Mesendoderm (in vitro differentiated cells): Measurements from ENCODE around the gene MAK.
"Not testable (repeated sequence)": the region's sequence is repeated elsewhere in the genome, so short reads cannot be mapped to it uniquely, and the experiment has no call there.

Experiments
- DNase-seq: peaks from one replicate; pipeline ENCODE4 v3.0.0; 2013
- H2AK5ac ChIP-seq: 2 replicates; pipeline ENCODE4 v1.6.1; 2013; ENCODE audit warnings: low read length, inconsistent platforms
- H2BK120ac ChIP-seq: 2 replicates; pipeline ENCODE4 v1.6.1; 2013; ENCODE audit warnings: low read depth, mild to moderate bottlenecking, low read length, moderate library complexity, mixed read lengths
- H2BK15ac ChIP-seq: replicated peaks from 2 replicates; pipeline ENCODE4 v1.6.1; 2013; ENCODE audit warnings: low read depth, mild to moderate bottlenecking, moderate library complexity
- H2BK5ac ChIP-seq: 2 replicates; pipeline ENCODE4 v1.6.1; 2013; ENCODE audit warnings: low read length, inconsistent platforms
- H3K18ac ChIP-seq: 2 replicates; pipeline ENCODE4 v1.6.1; 2013; ENCODE audit warnings: mild to moderate bottlenecking, low read length, mixed read lengths
- H3K23ac ChIP-seq: one replicate; pipeline ENCODE4 v1.6.1; 2013; ENCODE audit warnings: low read length
- H3K27ac ChIP-seq: 2 replicates; pipeline ENCODE4 v1.5.1; 2013; ENCODE audit warnings: low read depth, mild to moderate bottlenecking, inconsistent platforms, low read length, moderate library complexity
- H3K27me3 ChIP-seq: 2 replicates; pipeline ENCODE4 v1.6.1; 2013; ENCODE audit warnings: low read length, control low read depth, mild to moderate bottlenecking, inconsistent platforms; ENCODE audit not compliant: insufficient read depth, poor library complexity
- H3K36me3 ChIP-seq: 2 replicates; pipeline ENCODE4 v1.6.1; 2013; ENCODE audit warnings: low read length, inconsistent platforms; ENCODE audit not compliant: control insufficient read depth, insufficient read depth
- H3K4ac ChIP-seq: one replicate; pipeline ENCODE4 v1.6.1; 2013; ENCODE audit warnings: low read depth, mild to moderate bottlenecking, low read length, moderate library complexity
- H3K4me1 ChIP-seq: 2 replicates; pipeline ENCODE4 v1.6.1; 2013; ENCODE audit warnings: low read depth, low read length, inconsistent platforms; ENCODE audit not compliant: control insufficient read depth
- H3K4me2 ChIP-seq: 2 replicates; pipeline ENCODE4 v1.6.1; 2013; ENCODE audit warnings: low read length
- H3K4me3 ChIP-seq: 2 replicates; pipeline ENCODE4 v1.5.1; 2013; ENCODE audit warnings: mild to moderate bottlenecking, low read length
- H3K56ac ChIP-seq: one replicate; pipeline ENCODE4 v1.6.1; 2013; ENCODE audit warnings: low read length
- H3K79me1 ChIP-seq: 2 replicates; pipeline ENCODE4 v1.6.1; 2013; ENCODE audit warnings: low read length, inconsistent platforms
- H3K79me2 ChIP-seq: 2 replicates; pipeline ENCODE4 v1.6.1; 2013; ENCODE audit warnings: mild to moderate bottlenecking, low read length; ENCODE audit not compliant: control insufficient read depth, insufficient read depth
- H3K9ac ChIP-seq: 2 replicates; pipeline ENCODE4 v1.6.1; 2013; ENCODE audit warnings: low read length, inconsistent platforms
- H4K5ac ChIP-seq: one replicate; pipeline ENCODE4 v1.6.1; 2013; ENCODE audit warnings: low read length
- H4K8ac ChIP-seq: one replicate; pipeline ENCODE4 v1.6.1; 2013; ENCODE audit warnings: low read depth, mild to moderate bottlenecking, control low read depth, low read length, moderate library complexity
- WGBS: extraction: QIAGEN DNeasy Blood & Tissue Kit; methylation state at CpG from one replicate; pipeline ENCODE4 v1.1.7; 2013; ENCODE audit warnings: low lambda C conversion rate, missing lambda C conversion rate; ENCODE audit not compliant: insufficient coverage; ENCODE audit errors: extremely low coverage; 5-methylcytosine and 5-hydroxymethylcytosine counted together

MAK gene

GRCh38 chr6:10882657-10883171 lies 44.4 kb upstream of the MAK start:
- H3K79me1 ChIP-seq, result no peaks in the 10 kb centered on the region
- no peak overlapping the region for H3K23ac ChIP-seq
- no peak overlapping the region for H3K4ac ChIP-seq
- no peaks in the 10 kb centered on the region for H3K79me2 ChIP-seq
- H3K27ac ChIP-seq, result no peak overlapping the region
- peak; percentile 58 for DNase-seq
- H2AK5ac ChIP-seq, result no peak overlapping the region
- H2BK15ac ChIP-seq, result no peak overlapping the region
- no peaks in the 10 kb centered on the region for H3K36me3 ChIP-seq
- H2BK5ac ChIP-seq, result no peak overlapping the region
- peak overlapping the region; percentile 54 for H3K9ac ChIP-seq
- H3K18ac ChIP-seq, result no peak overlapping the region
- peak overlapping the region; percentile 18 for H3K4me3 ChIP-seq
- peaks cover 24% of the 10 kb centered on the region for H3K27me3 ChIP-seq
- no peak overlapping the region for H4K5ac ChIP-seq
- no peak overlapping the region for H2BK120ac ChIP-seq
- peak overlapping the region; percentile 76 for H3K56ac ChIP-seq
- H3K4me1 ChIP-seq, result no peaks in the 10 kb centered on the region
- H3K4me2 ChIP-seq, result peak overlapping the region; percentile 77
- no CpG with 5 or more reads among the region's 28 CpGs for WGBS
- H4K8ac ChIP-seq, result no peak overlapping the region

GRCh38 chr6:10882253-10882630 lies 43.9 kb upstream of the MAK start:
- H2AK5ac ChIP-seq, H4K8ac ChIP-seq, H2BK120ac ChIP-seq, H3K36me3 ChIP-seq, H2BK5ac ChIP-seq, H3K4ac ChIP-seq, H3K27ac ChIP-seq, H2BK15ac ChIP-seq, H3K4me1 ChIP-seq, H3K79me2 ChIP-seq, H4K5ac ChIP-seq, H3K4me3 ChIP-seq, H3K18ac ChIP-seq, H3K79me1 ChIP-seq, H3K23ac ChIP-seq, H3K9ac ChIP-seq, H3K56ac ChIP-seq: not testable (repeated sequence)
- H3K4me2 ChIP-seq, result peak overlapping the region; percentile 77
- DNase-seq, result peak; percentile 10
- no CpG with 5 or more reads among the region's 14 CpGs for WGBS
- peaks cover 24% of the 10 kb centered on the region for H3K27me3 ChIP-seq

GRCh38 chr6:10880366-10880765 lies 42.0 kb upstream of the MAK start:
- Histone ChIP-seq H2BK15ac (no peak overlapping the region), H2AK5ac (no peak overlapping the region), H2BK120ac (no peak overlapping the region), H3K36me3 (no peaks in the 10 kb centered on the region), H3K4me1 (no peaks in the 10 kb centered on the region), H4K5ac (no peak overlapping the region), H3K79me2 (no peaks in the 10 kb centered on the region), H4K8ac (no peak overlapping the region), H3K18ac (no peak overlapping the region), H3K9ac (no peak overlapping the region), H2BK5ac (no peak overlapping the region), H3K27ac (no peak overlapping the region), H3K79me1 (no peaks in the 10 kb centered on the region), H3K23ac (no peak overlapping the region), H3K4me2 (no peak overlapping the region), H3K27me3 (peaks cover 24% of the 10 kb centered on the region), H3K4ac (no peak overlapping the region), H3K56ac (no peak overlapping the region), H3K4me3 (no peak overlapping the region)
- WGBS, result no CpG with 5 or more reads among the region's 2 CpGs
- DNase-seq, result no peak

- Histone ChIP-seq H3K27me3 (peaks cover 16% of the 10 kb centered on the region), H3K4me3 (no peak overlapping the region)
Measured at GRCh38 chr6:10877871-10878270, 39.5 kb upstream of the MAK start.

GRCh38 chr6:10877012-10877411 lies 38.7 kb upstream of the MAK start:
- no CpG with 5 or more reads among the region's 14 CpGs for WGBS
- Histone ChIP-seq H3K4me2 (no peak overlapping the region), H3K9ac (no peak overlapping the region), H2BK15ac (no peak overlapping the region), H3K27me3 (peaks cover 12% of the 10 kb centered on the region), H4K5ac (no peak overlapping the region), H3K4me1 (no peaks in the 10 kb centered on the region), H3K4me3 (no peak overlapping the region), H2AK5ac (no peak overlapping the region), H3K27ac (no peak overlapping the region), H3K36me3 (no peaks in the 10 kb centered on the region), H2BK120ac (no peak overlapping the region), H3K56ac (no peak overlapping the region), H3K4ac (no peak overlapping the region), H3K18ac (no peak overlapping the region), H3K79me2 (no peaks in the 10 kb centered on the region), H2BK5ac (no peak overlapping the region), H4K8ac (no peak overlapping the region), H3K79me1 (no peaks in the 10 kb centered on the region), H3K23ac (no peak overlapping the region)
- DNase-seq, result no peak

More at GRCh38 chr6:10877871-10878270, 39.5 kb upstream of the MAK start:
- no peak overlapping the region for H3K4me2 ChIP-seq
- H2BK5ac ChIP-seq, result no peak overlapping the region
- no CpG with 5 or more reads among the region's 1 CpG for WGBS
- no peak overlapping the region for H4K8ac ChIP-seq
- H3K9ac ChIP-seq, result no peak overlapping the region
- no peak overlapping the region for H3K27ac ChIP-seq
- H3K56ac ChIP-seq, result no peak overlapping the region
- no peaks in the 10 kb centered on the region for H3K4me1 ChIP-seq
- no peak overlapping the region for H2AK5ac ChIP-seq
- DNase-seq, result no peak
- no peaks in the 10 kb centered on the region for H3K79me2 ChIP-seq
- no peaks in the 10 kb centered on the region for H3K79me1 ChIP-seq
- H3K4ac ChIP-seq, result no peak overlapping the region
- H4K5ac ChIP-seq, result no peak overlapping the region
- H3K18ac ChIP-seq, result no peak overlapping the region
- H2BK120ac ChIP-seq, result no peak overlapping the region
- H3K23ac ChIP-seq, result no peak overlapping the region
- no peaks in the 10 kb centered on the region for H3K36me3 ChIP-seq
- H2BK15ac ChIP-seq, result no peak overlapping the region

- H3K79me2 ChIP-seq, result no peaks in the 10 kb centered on the region
- H3K27me3 ChIP-seq, result no peaks in the 10 kb centered on the region
- H3K27ac ChIP-seq, result no peak overlapping the region
- H3K79me1 ChIP-seq, result no peaks in the 10 kb centered on the region
- H3K4ac ChIP-seq, result no peak overlapping the region
- H3K56ac ChIP-seq, result no peak overlapping the region
- no peaks in the 10 kb centered on the region for H3K4me1 ChIP-seq
- H3K4me3 ChIP-seq, result no peak overlapping the region
- no peak overlapping the region for H2BK120ac ChIP-seq
- H3K18ac ChIP-seq, result no peak overlapping the region
- no peak overlapping the region for H2BK5ac ChIP-seq
- DNase-seq, result no peak
- no peak overlapping the region for H2BK15ac ChIP-seq
- no peak overlapping the region for H4K5ac ChIP-seq
- H4K8ac ChIP-seq, result no peak overlapping the region
- no peak overlapping the region for H2AK5ac ChIP-seq
- no peak overlapping the region for H3K9ac ChIP-seq
- no peak overlapping the region for H3K23ac ChIP-seq
- no peak overlapping the region for H3K4me2 ChIP-seq
- no CpG with 5 or more reads among the region's 4 CpGs for WGBS
- no peaks in the 10 kb centered on the region for H3K36me3 ChIP-seq
Measured at GRCh38 chr6:10875026-10875425, 36.7 kb upstream of the MAK start.
